ENCODE results near the gene DNAH9. TPM values are rescaled to one million over a fixed set of nuclear protein-coding genes. Genes with fewer than 3 reads are reported as not detected.

DNAH9 gene
- total and polyA plus RNA-seq, 12 donors, result 0.06 to 0.10 TPM; not detected in 10

- H3K27ac ChIP-seq, result no peak overlapping the region
- H3K36me3 ChIP-seq, result no peaks in the 10 kb centered on the region
- 86 to 88% methylated on average over 6 of the region's 6 CpGs for WGBS, 2 donors
- H3K4me3 ChIP-seq, result no peak overlapping the region
- ATAC-seq (no peak), DNase-seq (no peak)
- TF ChIP-seq CTCF (IDR thresholded peaks at IDR 0.05), result no peak
- no peaks in the 10 kb centered on the region for H3K9me3 ChIP-seq
- peaks cover 0 to 12% (median 0%) of the 10 kb centered on the region in 7 donors for H3K27me3 ChIP-seq
- intact Hi-C loops (cut with DNase I), result no loop called here
- no peaks in the 10 kb centered on the region for H3K4me1 ChIP-seq
These were observed 139.9 kb downstream of the DNAH9 start for GRCh38 chr17:11738151-11738550.

GRCh38 chr17:11739351-11739750 is 141.1 kb downstream of the DNAH9 start:
- intact Hi-C loops (cut with DNase I), result no loop called here
- H3K36me3 ChIP-seq, result no peaks in the 10 kb centered on the region
- no peak overlapping the region for H3K27ac ChIP-seq
- H3K27me3 ChIP-seq, result peaks cover 0 to 17% (median 0%) of the 10 kb centered on the region in 7 donors
- no peak for TF ChIP-seq CTCF (IDR thresholded peaks at IDR 0.05)
- DNase-seq (no peak), ATAC-seq (no peak)
- no peak overlapping the region for H3K4me3 ChIP-seq
- H3K9me3 ChIP-seq, result no peaks in the 10 kb centered on the region
- no peaks in the 10 kb centered on the region for H3K4me1 ChIP-seq
- 73 to 78% methylated on average over 5 of the region's 5 CpGs for WGBS, 2 donors

GRCh38 chr17:11739848-11740247 is 141.6 kb downstream of the DNAH9 start:
- intact Hi-C loops (cut with DNase I), result loop anchor here in 1 of 10 donors (5.0 kb wide), 1 partner anchor 48 kb away; no protein-coding TSS in a partner anchor
- H3K27ac ChIP-seq, result no peak overlapping the region
- no peaks in the 10 kb centered on the region for H3K36me3 ChIP-seq
- no peaks in the 10 kb centered on the region for H3K4me1 ChIP-seq
- no peak for DNase-seq
- TF ChIP-seq CTCF (IDR thresholded peaks at IDR 0.05), result no peak
- whole genome bisulfite sequencing, 2 donors, result 54 to 62% methylated on average over 6 of the region's 6 CpGs
- ATAC-seq, result no peak
- no peak overlapping the region for H3K4me3 ChIP-seq
- H3K9me3 ChIP-seq, result peaks cover 0 to 2% (median 0%) of the 10 kb centered on the region in 11 donors
- peaks cover 0 to 17% (median 0%) of the 10 kb centered on the region in 7 donors for H3K27me3 ChIP-seq

GRCh38 chr17:11742886-11743285 is 144.6 kb downstream of the DNAH9 start:
- no peak for ATAC-seq
- Histone ChIP-seq H3K4me3 (no peak overlapping the region), H3K4me1 (no peaks in the 10 kb centered on the region), H3K27me3 (peaks cover 0 to 12% (median 0%) of the 10 kb centered on the region in 7 donors), H3K27ac (no peak overlapping the region), H3K9me3 (peaks cover 0 to 22% (median 0%) of the 10 kb centered on the region in 11 donors), H3K36me3 (no peaks in the 10 kb centered on the region)
- peak in 4 of 9 donors; percentile 7 to 43 (median 17) for TF ChIP-seq CTCF (IDR thresholded peaks at IDR 0.05)
- intact Hi-C loops (cut with DNase I), result loop anchor here in 1 of 10 donors (5.0 kb wide), 1 partner anchor 51 kb away; no protein-coding TSS in a partner anchor
- DNase-seq, result no peak
- 31 to 33% methylated on average over 4 of the region's 4 CpGs for WGBS, 2 donors
